Endothelial cell of umbilical vein (primary cell): ENCODE measurements around the gene ZDHHC22. TPM values are rescaled to one million over a fixed set of nuclear protein-coding genes. Genes with fewer than 3 reads are reported as not detected.
A peak's percentile ranks its signal among the peaks of the same experiment; 100 is the strongest.

Experiments used
- BruUV-seq: library from RNA; stranded (reverse); fragments of 400-500 nt; replicated peaks from 2 replicates; lab custom pipeline; 2021; lab: Mats Ljungman, UMichigan
- CTCF ChIA-PET: fragments of 300-600, 350-600 bp; sonication (Branson Sonifier 250); formaldehyde crosslinking; loops from one replicate; lab custom pipeline; 2021; ENCODE audit warnings: antibody characterized with exemption, inconsistent platforms; lab: Charles Lee
- POLR2A ChIA-PET: fragments of 300-600, 350-600 bp; sonication (Branson Sonifier 250); formaldehyde crosslinking; loops from one replicate; lab custom pipeline; 2021; ENCODE audit warnings: antibody characterized with exemption, inconsistent platforms; lab: Charles Lee
- DNase-seq: peaks from one replicate; pipeline ENCODE4 v3.0.0-alpha.2; 2011; ENCODE audit warnings: low read depth, low spot score
- FAIRE-seq: peaks from 2 replicates; lab custom pipeline; 2011; peaks lifted over from hg19 to GRCh38; lab: Jason Lieb, UNC
- H2AFZ ChIP-seq: 2 replicates; pipeline ENCODE4 v1.6.0; 2012; ENCODE audit warnings: low read depth, low read length, control low read depth, inconsistent platforms
- H3K27ac ChIP-seq: 2 replicates; pipeline ENCODE4 v1.5.1; 2011; ENCODE audit warnings: low read depth, mild to moderate bottlenecking, control low read depth, low read length, moderate library complexity; ENCODE audit not compliant: insufficient read depth
- H3K27me3 ChIP-seq, 2 experiments: 2 replicates each; pipeline versions ENCODE4 v1.6.0 to v1.6.1; 2011; ENCODE audit warnings: low read length in 2 of 2, mixed read lengths in 1 of 2; ENCODE audit not compliant: control insufficient read depth in 2 of 2, insufficient read depth in 2 of 2
- H3K36me3 ChIP-seq, 2 experiments: 2 replicates in 1 of 2; 3 replicates in 1 of 2; pipeline ENCODE4 v1.5.1; 2011; ENCODE audit warnings: low read length in 2 of 2, mild to moderate bottlenecking in 1 of 2, moderate library complexity in 1 of 2; ENCODE audit not compliant: control insufficient read depth in 2 of 2, insufficient read depth in 2 of 2; ENCODE audit errors: extremely low read depth in 1 of 2
- H3K4me1 ChIP-seq: 3 replicates; pipeline ENCODE4 v1.5.1; 2011; ENCODE audit warnings: mild to moderate bottlenecking, low read length; ENCODE audit not compliant: control insufficient read depth, insufficient read depth; ENCODE audit errors: extremely low read depth
- H3K4me2 ChIP-seq: 2 replicates; pipeline ENCODE4 v1.6.1; 2011; ENCODE audit warnings: low read length, control low read depth, mixed read lengths; ENCODE audit not compliant: insufficient read depth
- H3K4me3 ChIP-seq, 3 experiments: fragments of 200-600 bp in 1 of 3; sonication (generic), shearing (Covaris generic) in 1 of 3; replicated peaks in 1 of 3; 2 replicates each; pipeline ENCODE4 v1.5.1; 2011 to 2016; ENCODE audit warnings: control low read depth in 3 of 3, low read length in 3 of 3, mild to moderate bottlenecking in 2 of 3, inconsistent platforms in 1 of 3, low read depth in 1 of 3, moderate library complexity in 1 of 3; ENCODE audit not compliant: insufficient read depth in 1 of 3
- H3K79me2 ChIP-seq: 2 replicates; pipeline ENCODE4 v1.6.0; 2012; ENCODE audit warnings: low read length, inconsistent platforms; ENCODE audit not compliant: control insufficient read depth, insufficient read depth
- H3K9ac ChIP-seq: replicated peaks from 2 replicates; pipeline ENCODE3; 2011; ENCODE audit warnings: low read length, control low read depth; ENCODE audit not compliant: insufficient read depth; ENCODE audit errors: extremely low read depth
- H3K9me1 ChIP-seq: replicated peaks from 3 replicates; pipeline ENCODE4 v1.6.0; 2011; ENCODE audit warnings: mild to moderate bottlenecking, low read length; ENCODE audit not compliant: control insufficient read depth, insufficient read depth; ENCODE audit errors: extremely low read depth
- H3K9me3 ChIP-seq: replicated peaks from 2 replicates; pipeline ENCODE4 v1.5.1; 2012; ENCODE audit warnings: low read length, inconsistent platforms; ENCODE audit not compliant: control insufficient read depth, insufficient read depth
- H4K20me1 ChIP-seq: replicated peaks from 2 replicates; pipeline ENCODE3; 2011; ENCODE audit warnings: mild to moderate bottlenecking, low read length; ENCODE audit not compliant: control insufficient read depth, insufficient read depth; ENCODE audit errors: extremely low read depth
- EZH2 ChIP-seq: IDR thresholded peaks from 2 replicates; pipeline ENCODE4 v1.6.1; 2012; ENCODE audit warnings: borderline replicate concordance, low read depth, mild to moderate bottlenecking, moderate library complexity, low read length, inconsistent platforms; ENCODE audit not compliant: severe bottlenecking
- FOS ChIP-seq: IDR thresholded peaks from 2 replicates; pipeline ENCODE4 v1.6.1; 2011; ENCODE audit warnings: mild to moderate bottlenecking, low read length, moderate library complexity, borderline replicate concordance; ENCODE audit not compliant: insufficient read depth
- GATA2 ChIP-seq: IDR thresholded peaks from 2 replicates; pipeline ENCODE4 v1.7.0; 2011; ENCODE audit warnings: low read depth, mild to moderate bottlenecking, moderate library complexity, mixed read lengths, low read length; ENCODE audit not compliant: insufficient read length, insufficient read depth
- JUN ChIP-seq: IDR thresholded peaks from 2 replicates; pipeline ENCODE4 v1.6.1; 2011; ENCODE audit warnings: borderline replicate concordance, low read depth; ENCODE audit not compliant: insufficient read length, insufficient read depth
- MYC ChIP-seq: IDR thresholded peaks from one replicate; pipeline ENCODE4 v1.6.1; 2011; ENCODE audit warnings: mild to moderate bottlenecking, low read depth, low read length
- POLR2A ChIP-seq: IDR thresholded peaks from 2 replicates; pipeline ENCODE4 v1.6.1; 2012; ENCODE audit warnings: low read depth, mild to moderate bottlenecking, control low read depth, low read length
- POLR2AphosphoS5 ChIP-seq: IDR thresholded peaks from 2 replicates; pipeline ENCODE4 v1.6.1; 2012; ENCODE audit warnings: low read depth, mild to moderate bottlenecking, control low read depth, low read length, moderate library complexity; ENCODE audit not compliant: insufficient read depth
- dilution Hi-C: fragments of 300-500 bp; cut with MboI; formaldehyde crosslinking; loops from one replicate; pipeline ENCODE4 v1.15.0; 2019; ENCODE audit warnings: low sequenced_read_pairs; ENCODE audit not compliant: extremely low pct_ligation_motif_present
- intact Hi-C: fragments of 100-400 bp; cut with micrococcal nuclease; formaldehyde crosslinking; loops from one replicate; pipeline ENCODE4 v1.10.0; 2022
- polyA plus RNA-seq, 4 experiments: library from polyadenylated mRNA; depleted of rRNA in 3 of 4; stranded (reverse) in 3 of 4; unstranded in 1 of 4; fragments of >200 nt; gene quantifications; 2 replicates each; pipeline versions ENCODE4 v1.2.1 to v1.2.3, GENCODE V29; 2011 to 2012; ENCODE audit warnings: missing spikeins in 1 of 4
- total RNA-seq: library from RNA; stranded (reverse); gene quantifications from 2 replicates; pipeline ENCODE4 v1.2.3, GENCODE V29; 2021
- TF ChIP-seq, protein P1 (sequence below), 2 donors: IDR thresholded peaks; 1 replicate in 1 of 2; 2 replicates in 1 of 2; pipeline ENCODE4 v1.5.1; 2011; ENCODE audit warnings: low read length in 2 of 2, mild to moderate bottlenecking in 2 of 2, moderate library complexity in 2 of 2, control low read depth in 1 of 2, inconsistent platforms in 1 of 2, low read depth in 1 of 2; ENCODE audit not compliant: insufficient read depth in 1 of 2; ENCODE audit errors: extremely low read depth in 1 of 2
- TF ChIP-seq, protein P2 (sequence below): IDR thresholded peaks from 2 replicates; pipeline ENCODE4 v1.6.1; 2011; ENCODE audit not compliant: insufficient read depth, insufficient read length

The ZDHHC22 gene
- total and polyA plus RNA-seq, 2 donors (not counting 3 experiments of a cell fraction or from before 2014, with no cell fraction given): 0.03 to 0.24 TPM

DNA sequence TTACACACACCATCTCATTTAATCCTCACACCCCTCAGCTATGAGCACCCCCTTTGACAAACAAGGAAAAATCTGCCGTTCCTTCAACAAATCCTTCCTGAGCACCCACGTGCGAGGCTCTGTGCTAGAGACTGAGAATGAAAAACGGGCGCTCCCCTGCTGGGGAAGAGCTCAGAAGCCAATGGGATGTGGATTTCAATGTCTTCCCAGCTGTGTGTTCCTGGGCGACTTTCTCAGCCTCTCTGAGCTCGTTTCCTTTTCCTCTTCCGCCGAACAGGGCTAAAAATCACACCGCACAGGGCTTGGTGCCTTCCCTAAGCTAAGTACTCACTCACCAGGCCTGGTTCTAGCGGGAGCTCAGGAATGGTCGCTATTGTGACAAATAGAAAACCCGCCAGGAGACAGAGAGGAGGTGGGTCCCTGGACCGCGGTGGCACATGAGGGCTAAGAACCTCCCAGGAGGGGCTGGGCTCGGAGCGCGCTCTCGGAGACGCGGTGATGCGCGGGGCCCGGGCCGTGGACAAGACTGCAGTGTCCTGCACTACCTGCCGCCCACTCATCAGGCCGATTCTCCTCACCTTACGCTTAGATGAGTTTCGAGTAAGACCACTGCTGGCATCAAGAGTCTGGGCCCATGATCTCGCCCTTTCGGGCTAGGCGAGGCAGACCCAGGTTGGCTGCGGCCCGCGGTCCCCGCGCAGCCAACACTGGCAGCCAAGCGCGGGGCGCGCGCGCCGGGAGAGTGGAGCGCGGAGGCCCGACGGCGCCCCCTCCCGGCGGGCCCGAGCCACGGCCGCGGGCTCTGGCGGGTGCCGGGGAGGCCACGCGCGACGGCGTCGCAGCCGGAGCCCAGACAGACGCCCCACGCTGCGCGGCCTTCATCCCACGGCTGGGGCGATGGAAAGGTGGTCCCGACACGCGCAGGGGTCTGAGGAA is 17.0 kb downstream of the ZDHHC22 start:
- DNase-seq (peak; percentile 53), FAIRE-seq (peak; percentile 64)
- intact Hi-C loops: loop anchor here (1.0 kb wide), 2 partner anchors 26 to 248 kb away; partner anchors contain the start of gene CIPC
- Histone ChIP-seq H3K27me3 (peaks cover 12 to 16% of the 10 kb centered on the region in 2 experiments), H3K9me3 (no peaks in the 10 kb centered on the region), H3K4me1 (peaks cover 6% of the 10 kb centered on the region), H2AFZ (peak overlapping the region; percentile 84), H3K9me1 (no peaks in the 10 kb centered on the region), H3K4me2 (peak overlapping the region; percentile 28), H3K9ac (no peak overlapping the region), H3K27ac (no peak overlapping the region), H3K36me3 (peaks cover 0 to 3% of the 10 kb centered on the region in 2 experiments), H3K79me2 (no peaks in the 10 kb centered on the region), H3K4me3 (peak overlapping the region; percentile 4 to 42 (median 36)), H4K20me1 (no peaks in the 10 kb centered on the region)
- TF ChIP-seq EZH2: peak; percentile 61
- no peak for TF ChIP-seq GATA2
- TF ChIP-seq, protein P1, sequence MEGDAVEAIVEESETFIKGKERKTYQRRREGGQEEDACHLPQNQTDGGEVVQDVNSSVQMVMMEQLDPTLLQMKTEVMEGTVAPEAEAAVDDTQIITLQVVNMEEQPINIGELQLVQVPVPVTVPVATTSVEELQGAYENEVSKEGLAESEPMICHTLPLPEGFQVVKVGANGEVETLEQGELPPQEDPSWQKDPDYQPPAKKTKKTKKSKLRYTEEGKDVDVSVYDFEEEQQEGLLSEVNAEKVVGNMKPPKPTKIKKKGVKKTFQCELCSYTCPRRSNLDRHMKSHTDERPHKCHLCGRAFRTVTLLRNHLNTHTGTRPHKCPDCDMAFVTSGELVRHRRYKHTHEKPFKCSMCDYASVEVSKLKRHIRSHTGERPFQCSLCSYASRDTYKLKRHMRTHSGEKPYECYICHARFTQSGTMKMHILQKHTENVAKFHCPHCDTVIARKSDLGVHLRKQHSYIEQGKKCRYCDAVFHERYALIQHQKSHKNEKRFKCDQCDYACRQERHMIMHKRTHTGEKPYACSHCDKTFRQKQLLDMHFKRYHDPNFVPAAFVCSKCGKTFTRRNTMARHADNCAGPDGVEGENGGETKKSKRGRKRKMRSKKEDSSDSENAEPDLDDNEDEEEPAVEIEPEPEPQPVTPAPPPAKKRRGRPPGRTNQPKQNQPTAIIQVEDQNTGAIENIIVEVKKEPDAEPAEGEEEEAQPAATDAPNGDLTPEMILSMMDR (IDR thresholded peaks at IDR 0.05; ENCODE audit: extremely low read depth in 1 of 2, insufficient read depth in 1 of 2, low read depth in 1 of 2, low read length in 2 of 2): peak; percentile 43 to 81
- TF ChIP-seq FOS: no peak
- TF ChIP-seq MYC: no peak
- TF ChIP-seq POLR2A: no peak
- no peak for TF ChIP-seq JUN
- TF ChIP-seq, protein P2, sequence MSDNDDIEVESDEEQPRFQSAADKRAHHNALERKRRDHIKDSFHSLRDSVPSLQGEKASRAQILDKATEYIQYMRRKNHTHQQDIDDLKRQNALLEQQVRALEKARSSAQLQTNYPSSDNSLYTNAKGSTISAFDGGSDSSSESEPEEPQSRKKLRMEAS: no peak
- no peak for TF ChIP-seq POLR2AphosphoS5
- ChIA-PET CTCF (interaction anchor here (0.7 to 6.3 kb wide), 29 partner anchors 7 to 335 kb away, joined by 3 to 49 read pairs (median 5); partner anchors contain the start of gene ZDHHC22), POLR2A (interaction anchor here (0.6 to 1.3 kb wide), 2 partner anchors 26 to 30 kb away, joined by 3 to 4 read pairs; no protein-coding TSS in a partner anchor)
- dilution Hi-C loops: no loop called here
- BruUV-seq: no TSS peak
